GM12878 (cell line): ENCODE results near the gene KPNA4. TPM values are rescaled to one million over a fixed set of nuclear protein-coding genes. Genes with fewer than 3 reads are reported as not detected.

ENCODE experiments used
- ATAC-seq: fragments of 200-7000 bp; cut with Tn5 transposase; 3 replicates; pipeline ENCODE4 v1.9.1; 2020; ENCODE audit warnings: mild to moderate bottlenecking, moderate library complexity
- BruUV-seq: library from RNA; stranded (reverse); fragments of 400-500 nt; replicated peaks from 2 replicates; lab custom pipeline; 2021; lab: Mats Ljungman, UMichigan
- CTCF ChIA-PET: fragments of 300-600 bp; sonication (Branson Sonifier 250); formaldehyde crosslinking; extraction: SDS; loops from one replicate; lab custom pipeline; 2021; ENCODE audit warnings: inconsistent platforms; lab: Yijun Ruan, JAX
- POLR2A ChIA-PET: fragments of 350-600 bp; formaldehyde crosslinking; extraction: SDS; loops from one replicate; lab custom pipeline; 2021; ENCODE audit warnings: inconsistent platforms; lab: Charles Lee
- RAD21 ChIA-PET: fragments of 300-600 bp; sonication (Branson Sonifier 250); formaldehyde crosslinking; loops from one replicate; lab custom pipeline; 2023; ENCODE audit warnings: antibody characterized with exemption; ENCODE audit not compliant: unreplicated experiment; lab: Charles Lee
- SMC1A ChIA-PET: fragments of 300-600 bp; sonication (Branson Sonifier 250); formaldehyde crosslinking; loops from one replicate; lab custom pipeline; 2023; ENCODE audit not compliant: unreplicated experiment, uncharacterized antibody; lab: Charles Lee
- DNase-seq: peaks from one replicate; pipeline ENCODE4 v3.0.0-alpha.2; 2011; ENCODE audit warnings: low read depth, low spot score
- FAIRE-seq: peaks from 3 replicates; lab custom pipeline; 2011; peaks lifted over from hg19 to GRCh38; lab: Jason Lieb, UNC
- H2AFZ ChIP-seq: 2 replicates; pipeline ENCODE4 v1.6.0; 2011; ENCODE audit warnings: low read depth, low read length, control low read depth; ENCODE audit not compliant: control insufficient read depth
- H3K27ac ChIP-seq: 2 replicates; pipeline ENCODE4 v1.5.1; 2011; ENCODE audit warnings: control low read depth; ENCODE audit not compliant: control insufficient read depth, insufficient read depth
- H3K27me3 ChIP-seq, 2 experiments: replicated peaks in 1 of 2; 2 replicates each; pipeline versions ENCODE4 v1.6.0 to v1.6.1; 2011; ENCODE audit warnings: low read length in 1 of 2; ENCODE audit not compliant: control insufficient read depth in 2 of 2, insufficient read depth in 2 of 2
- H3K36me3 ChIP-seq, 2 experiments: 2 replicates each; pipeline ENCODE4 v1.5.1; 2011; ENCODE audit warnings: low read length in 1 of 2; ENCODE audit not compliant: control insufficient read depth in 2 of 2, insufficient read depth in 2 of 2
- H3K4me1 ChIP-seq: 2 replicates; pipeline ENCODE4 v1.6.1; 2011; ENCODE audit warnings: mild to moderate bottlenecking, low read length, moderate library complexity, mixed read lengths; ENCODE audit not compliant: control insufficient read depth, insufficient read depth
- H3K4me2 ChIP-seq: 2 replicates; pipeline ENCODE4 v1.6.0; 2011; ENCODE audit warnings: control low read depth; ENCODE audit not compliant: control insufficient read depth, insufficient read depth
- H3K4me3 ChIP-seq: fragments of 200-600 bp; sonication (generic); 2 replicates; pipeline ENCODE4 v1.5.1; 2016
- H3K79me2 ChIP-seq: 2 replicates; pipeline ENCODE4 v1.6.0; 2011; ENCODE audit warnings: low read length; ENCODE audit not compliant: control insufficient read depth, insufficient read depth
- H3K9ac ChIP-seq: 2 replicates; pipeline ENCODE4 v1.8.0; 2011; ENCODE audit warnings: low read length, control low read depth, mixed read lengths; ENCODE audit not compliant: control insufficient read depth, insufficient read depth
- H3K9me3 ChIP-seq: replicated peaks from 3 replicates; pipeline ENCODE4 v1.5.1; 2011; ENCODE audit warnings: mild to moderate bottlenecking, low read length; ENCODE audit not compliant: control insufficient read depth, insufficient read depth
- H4K20me1 ChIP-seq: 2 replicates; pipeline ENCODE4 v1.6.0; 2011; ENCODE audit not compliant: control insufficient read depth, insufficient read depth
- BHLHE40 ChIP-seq, 2 experiments: fragments of 450-650 bp in 1 of 2; IDR thresholded peaks; 2 replicates each; pipeline ENCODE4 v1.6.1; 2011 to 2017; ENCODE audit warnings: low read depth in 2 of 2, borderline replicate concordance in 1 of 2, improper control_type of control experiment in 1 of 2, low read length in 1 of 2, mild to moderate bottlenecking in 1 of 2
- CBFB ChIP-seq: IDR thresholded peaks from 2 replicates; pipeline ENCODE4 v1.6.1; 2016; ENCODE audit warnings: antibody characterized with exemption, low read depth
- IKZF1 ChIP-seq: fragments of 450-650 bp; conservative IDR thresholded peaks from 2 replicates; pipeline ENCODE4 v1.6.1; 2017; ENCODE audit warnings: antibody characterized with exemption, mild to moderate bottlenecking
- LARP7 ChIP-seq: fragments of 450-650 bp; IDR thresholded peaks from 2 replicates; pipeline ENCODE4 v1.6.1; 2017; ENCODE audit warnings: mild to moderate bottlenecking
- NKRF ChIP-seq: fragments of 450-650 bp; conservative IDR thresholded peaks from 2 replicates; pipeline ENCODE4 v1.6.1; 2017; ENCODE audit warnings: mild to moderate bottlenecking, moderate library complexity
- POLR2AphosphoS5 ChIP-seq: IDR thresholded peaks from 2 replicates; pipeline ENCODE4 v1.6.1; 2011; ENCODE audit warnings: mild to moderate bottlenecking, low read length, inconsistent platforms
- ZNF592 ChIP-seq: fragments of 450-650 bp; IDR thresholded peaks from 2 replicates; pipeline ENCODE4 v1.6.1; 2017; ENCODE audit warnings: mild to moderate bottlenecking, moderate library complexity
- WGBS: methylation state at CpG from one replicate; pipeline ENCODE4 v1.1.6; 2016; ENCODE audit warnings: low lambda C conversion rate; ENCODE audit not compliant: insufficient replicate concordance, insufficient coverage; ENCODE audit errors: missing lambda C conversion rate; 5-methylcytosine and 5-hydroxymethylcytosine counted together
- in situ Hi-C: fragments of 300-500 bp; cut with MboI; formaldehyde crosslinking; loops from 9 replicates; pipeline ENCODE4 v1.14.3; 2018; ENCODE audit warnings: mixed read lengths
- intact Hi-C: fragments of 100-400 bp; cut with micrococcal nuclease; formaldehyde crosslinking; loops from one replicate; pipeline ENCODE4 v1.14.2; 2022; ENCODE audit not compliant: unreplicated experiment
- polyA plus RNA-seq, 11 experiments: library from polyadenylated mRNA; depleted of rRNA in 4 of 11; unstranded in 6 of 11; stranded (reverse) in 5 of 11; fragments of >200 nt; fragmentation: Nextera tagmentation in 4 of 11; fragmentation: Illumina TruSeq in 1 of 11; extraction: Ambion mirVana in 4 of 11; extraction: Trizol in 1 of 11; gene quantifications; 1 replicate in 1 of 11; 2 replicates in 10 of 11; pipeline versions ENCODE4 v1.2.1 to v1.2.3, GENCODE V29; 2011 to 2016; ENCODE audit warnings: inconsistent platforms in 2 of 11, missing spikeins in 2 of 11, low read depth in 1 of 11
- total RNA-seq, 4 experiments: library from RNA; depleted of rRNA in 3 of 4; stranded (reverse); fragments of >200 nt in 3 of 4; fragmentation: Illumina TruSeq in 1 of 4; extraction: Trizol in 1 of 4; gene quantifications; 2 replicates each; pipeline versions ENCODE4 v1.2.1 to v1.2.3, GENCODE V29; 2013 to 2021

KPNA4 gene
- total and polyA plus RNA-seq, 10 of the 15 experiments (the other 5 are each of a cell fraction or from before 2014, with no cell fraction given) = 9.9 to 40.6 (median 18.1) TPM

- Histone ChIP-seq H3K9ac (peak overlapping the region; percentile 81), H3K4me2 (peak overlapping the region; percentile 88), H3K9me3 (no peaks in the 10 kb centered on the region; the same call in 1 of the 3 replicates), H2AFZ (no peak overlapping the region; the same call in 1 of the 2 replicates)
- intact Hi-C loops = no loop called here
- POLR2A ChIA-PET = interaction anchor here (0.6 to 3.5 kb wide), 7 partner anchors 10 to 115 kb away, joined by 3 to 18 read pairs (median 3); partner anchors contain the start of gene TRIM59
- TF ChIP-seq CBFB (no peak), NKRF (0 out of 2 replicates have a peak, but pooled peaks have one; percentile 39), IKZF1 (peak; percentile 33; the same call in 1 of the 2 replicates), ZNF592 (no peak), POLR2AphosphoS5 (peak; percentile 32; the same call in 1 of the 2 replicates), BHLHE40 (IDR thresholded peaks at IDR 0.05; ENCODE audit: borderline replicate concordance in 1 of 2, low read depth in 2 of 2, low read length in 1 of 2) (peak in 1 of 2 experiments; percentile 47; a peak in 1 of 4 replicates), LARP7 (peak; percentile 43; the same call in 1 of the 2 replicates)
- TF ChIP-seq, all 136 proteins: peak for 5
- no peaks in the 10 kb centered on the region for H4K20me1 ChIP-seq
- H3K4me1 ChIP-seq = peaks cover 7% of the 10 kb centered on the region; the same call in 1 of the 2 replicates
- no peaks in the 10 kb centered on the region for H3K27me3 ChIP-seq
- no TSS peak for BruUV-seq
- ATAC-seq = no peak
- RAD21 ChIA-PET = interaction anchor here (0.6 to 1.7 kb wide), 3 partner anchors 19 to 161 kb away, joined by 3 to 5 read pairs (median 5); partner anchors contain the start of gene TRIM59
- peak overlapping the region; percentile 95 for H3K4me3 ChIP-seq
- SMC1A ChIA-PET = interaction anchor here (0.7 to 2.1 kb wide), 12 partner anchors 10 to 658 kb away, joined by 3 to 8 read pairs (median 4); no protein-coding TSS in a partner anchor
- peak overlapping the region; percentile 57 for H3K27ac ChIP-seq
- FAIRE-seq = no peak
- no peak for DNase-seq
- no peaks in the 10 kb centered on the region for H3K36me3 ChIP-seq
- CTCF ChIA-PET = interaction anchor here (0.8 to 1.6 kb wide), 3 partner anchors 21 to 115 kb away, joined by 3 to 7 read pairs (median 4); partner anchors contain the start of gene TRIM59
- peaks cover 66% of the 10 kb centered on the region for H3K79me2 ChIP-seq
- in situ Hi-C loops = loop anchor here (10.0 kb wide), 1 partner anchor 660 kb away; the partner anchor contains the start of gene NMD3
- 2% methylated on average over 28 of the region's 34 CpGs for WGBS
Measured at GRCh38 chr3:160564258-160564911, 986 bp downstream of the KPNA4 start.
